HCT116 (cell line): ENCODE data around the gene BACE1-AS. TPM values are rescaled to one million over a fixed set of nuclear protein-coding genes. Genes with fewer than 3 reads are reported as not detected.

ENCODE experiments used
- ATAC-seq: fragments of 200-7000 bp; cut with Tn5 transposase; 2 replicates; pipeline ENCODE4 v1.9.1; 2020; ENCODE audit warnings: mild to moderate bottlenecking, moderate library complexity
- BruUV-seq: library from RNA; stranded (reverse); fragments of 400-500 nt; replicated peaks from 2 replicates; lab custom pipeline; 2021; lab: Mats Ljungman, UMichigan
- CTCF ChIA-PET: fragments of 300-600 bp; sonication (Branson Sonifier 250); formaldehyde crosslinking; loops from one replicate; lab custom pipeline; 2021; ENCODE audit warnings: antibody characterized with exemption; lab: Charles Lee
- POLR2A ChIA-PET: fragments of 300-600, 350-600 bp; sonication (Branson Sonifier 250); formaldehyde crosslinking; loops from one replicate; lab custom pipeline; 2021; ENCODE audit warnings: antibody characterized with exemption; lab: Charles Lee
- RAD21 ChIA-PET, 2 experiments: fragments of 300-600 bp; sonication (Branson Sonifier 250); formaldehyde crosslinking; loops; one replicate each; lab custom pipeline; 2023; ENCODE audit warnings: low total read pairs in 2 of 2; ENCODE audit not compliant: uncharacterized antibody in 2 of 2, unreplicated experiment in 2 of 2, low non-redundant PET in 1 of 2; lab: Charles Lee
- DNase-seq: peaks from one replicate; pipeline ENCODE4 v3.0.0-alpha.2; 2010; ENCODE audit warnings: low read depth, low spot score
- H2AFZ ChIP-seq: fragments of 200-600 bp; shearing (Covaris generic), sonication (generic); 2 replicates; pipeline ENCODE4 v1.6.1; 2017; ENCODE audit warnings: low read depth, mixed run types, mixed read lengths, antibody characterized with exemption, low read length; ENCODE audit not compliant: poor library complexity, severe bottlenecking
- H3K27ac ChIP-seq: 2 replicates; pipeline ENCODE4 v1.5.1; 2012; ENCODE audit warnings: low read depth, low read length
- H3K27me3 ChIP-seq: fragments of 200-600 bp; sonication (generic); 2 replicates; pipeline ENCODE4 v1.6.1; 2016; ENCODE audit warnings: mixed run types, low read length, mixed read lengths; ENCODE audit not compliant: insufficient read depth
- H3K36me3 ChIP-seq, 2 experiments: fragments of 200-500 bp in 1 of 2; fragments of 200-600 bp in 1 of 2; sonication (Bioruptor generic) in 1 of 2; sonication (generic) in 1 of 2; 2 replicates each; pipeline versions ENCODE4 v1.5.1 to v1.6.1; 2014 to 2016; ENCODE audit warnings: low read length in 2 of 2, inconsistent platforms in 1 of 2, mixed read lengths in 1 of 2, mixed run types in 1 of 2; ENCODE audit not compliant: insufficient read depth in 2 of 2, control insufficient read depth in 1 of 2
- H3K4me1 ChIP-seq, 2 experiments: fragments of 200-600 bp in 1 of 2; sonication (generic) in 1 of 2; 2 replicates each; pipeline versions ENCODE4 v1.5.1 to v1.6.1; 2012 to 2017; ENCODE audit warnings: low read length in 2 of 2, inconsistent platforms in 1 of 2, mild to moderate bottlenecking in 1 of 2, mixed read lengths in 1 of 2, mixed run types in 1 of 2, moderate library complexity in 1 of 2; ENCODE audit not compliant: insufficient read depth in 2 of 2, control insufficient read depth in 1 of 2
- H3K4me2 ChIP-seq: fragments of 200-600 bp; sonication (generic); 2 replicates; pipeline ENCODE4 v1.6.1; 2017; ENCODE audit warnings: mixed run types, low read length, mixed read lengths
- H3K4me3 ChIP-seq, 2 experiments: fragments of 200-600 bp in 1 of 2; sonication (generic) in 1 of 2; replicated peaks in 1 of 2; 2 replicates each; pipeline ENCODE4 v1.5.1; 2011 to 2016; ENCODE audit warnings: low read length in 2 of 2, control low read depth in 1 of 2, low read depth in 1 of 2, mild to moderate bottlenecking in 1 of 2, mixed read lengths in 1 of 2, mixed run types in 1 of 2
- H3K79me2 ChIP-seq: fragments of 200-600 bp; sonication (generic); 2 replicates; pipeline ENCODE4 v1.6.1; 2017; ENCODE audit warnings: mild to moderate bottlenecking, mixed run types, low read length, moderate library complexity, mixed read lengths; ENCODE audit not compliant: insufficient read depth
- H3K9ac ChIP-seq: fragments of 200-600 bp; sonication (generic); 2 replicates; pipeline ENCODE4 v1.6.1; 2016; ENCODE audit warnings: low read length, mixed read lengths
- H3K9me2 ChIP-seq: fragments of 200-600 bp; sonication (generic), shearing (Covaris generic); 2 replicates; pipeline ENCODE4 v1.6.1; 2017; ENCODE audit warnings: mixed run types, mild to moderate bottlenecking, moderate library complexity; ENCODE audit not compliant: insufficient read depth
- H3K9me3 ChIP-seq, 2 experiments: fragments of 200-500 bp in 1 of 2; fragments of 200-600 bp in 1 of 2; sonication (Bioruptor generic) in 1 of 2; sonication (generic) in 1 of 2; 2 replicates each; pipeline ENCODE4 v1.6.1; 2014 to 2017; ENCODE audit warnings: low read length in 2 of 2, mixed read lengths in 2 of 2, inconsistent platforms in 1 of 2, low read depth in 1 of 2, mild to moderate bottlenecking in 1 of 2, mixed run types in 1 of 2, moderate library complexity in 1 of 2; ENCODE audit not compliant: control insufficient read depth in 1 of 2, insufficient read depth in 1 of 2
- H4K20me1 ChIP-seq: fragments of 200-600 bp; sonication (generic), shearing (Covaris generic); 2 replicates; pipeline ENCODE4 v1.6.1; 2017; ENCODE audit warnings: mixed run types, mild to moderate bottlenecking, moderate library complexity; ENCODE audit not compliant: insufficient read depth
- CBX3 ChIP-seq: IDR thresholded peaks from 2 replicates; pipeline ENCODE4 v1.6.1; 2012; ENCODE audit warnings: low read depth
- CEBPB ChIP-seq: IDR thresholded peaks from 2 replicates; pipeline ENCODE4 v1.6.1; 2012; ENCODE audit warnings: low read depth
- ELF1 ChIP-seq: IDR thresholded peaks from 2 replicates; pipeline ENCODE4 v1.6.1; 2012; ENCODE audit warnings: low read depth, borderline replicate concordance
- EZH2 ChIP-seq: fragments of 200-600 bp; sonication (generic); IDR thresholded peaks from 2 replicates; pipeline ENCODE4 v1.6.1; 2017; ENCODE audit warnings: antibody characterized with exemption, mixed run types
- EZH2phosphoT487 ChIP-seq: fragments of 200-600 bp; IDR thresholded peaks from 2 replicates; pipeline ENCODE4 v1.6.1; 2018; ENCODE audit warnings: antibody characterized with exemption, borderline replicate concordance
- FOSL1 ChIP-seq: IDR thresholded peaks from 2 replicates; pipeline ENCODE4 v1.6.1; 2012; ENCODE audit warnings: low read depth
- JUND ChIP-seq: IDR thresholded peaks from 2 replicates; pipeline ENCODE4 v1.6.1; 2012
- POLR2AphosphoS5 ChIP-seq: IDR thresholded peaks from 2 replicates; pipeline ENCODE4 v1.6.1; 2011; ENCODE audit warnings: mild to moderate bottlenecking, low read depth, low read length, moderate library complexity
- SP1 ChIP-seq: IDR thresholded peaks from 2 replicates; pipeline ENCODE4 v1.6.1; 2012; ENCODE audit warnings: low read depth
- YY1 ChIP-seq: IDR thresholded peaks from 2 replicates; pipeline ENCODE4 v1.6.1; 2011; ENCODE audit warnings: low read length, low read depth, moderate library complexity, mild to moderate bottlenecking; ENCODE audit not compliant: insufficient replicate concordance; ENCODE audit errors: extremely low read depth
- ZFX ChIP-seq: fragments of 450-650 bp; IDR thresholded peaks from 2 replicates; pipeline ENCODE4 v1.6.1; 2017
- intact Hi-C: fragments of 100-400 bp; cut with micrococcal nuclease; formaldehyde crosslinking; loops from 2 replicates; pipeline ENCODE4 v1.10.0; 2022
- total RNA-seq: library from RNA; stranded (reverse); gene quantifications from one replicate; pipeline ENCODE4 v1.2.1, GENCODE V29; 2021; ENCODE audit not compliant: unreplicated experiment
- TF ChIP-seq, protein P1 (sequence below): IDR thresholded peaks from 2 replicates; pipeline ENCODE4 v1.6.1; 2011; ENCODE audit warnings: mild to moderate bottlenecking, low read length, moderate library complexity; ENCODE audit not compliant: insufficient replicate concordance; ENCODE audit errors: extremely low read depth
- TF ChIP-seq, protein P2 (sequence below): IDR thresholded peaks from 2 replicates; pipeline ENCODE4 v1.6.1; 2012

BACE1-AS gene
- total RNA-seq, 1 experiment from 2014 or later, result 10.2 TPM

DNA sequence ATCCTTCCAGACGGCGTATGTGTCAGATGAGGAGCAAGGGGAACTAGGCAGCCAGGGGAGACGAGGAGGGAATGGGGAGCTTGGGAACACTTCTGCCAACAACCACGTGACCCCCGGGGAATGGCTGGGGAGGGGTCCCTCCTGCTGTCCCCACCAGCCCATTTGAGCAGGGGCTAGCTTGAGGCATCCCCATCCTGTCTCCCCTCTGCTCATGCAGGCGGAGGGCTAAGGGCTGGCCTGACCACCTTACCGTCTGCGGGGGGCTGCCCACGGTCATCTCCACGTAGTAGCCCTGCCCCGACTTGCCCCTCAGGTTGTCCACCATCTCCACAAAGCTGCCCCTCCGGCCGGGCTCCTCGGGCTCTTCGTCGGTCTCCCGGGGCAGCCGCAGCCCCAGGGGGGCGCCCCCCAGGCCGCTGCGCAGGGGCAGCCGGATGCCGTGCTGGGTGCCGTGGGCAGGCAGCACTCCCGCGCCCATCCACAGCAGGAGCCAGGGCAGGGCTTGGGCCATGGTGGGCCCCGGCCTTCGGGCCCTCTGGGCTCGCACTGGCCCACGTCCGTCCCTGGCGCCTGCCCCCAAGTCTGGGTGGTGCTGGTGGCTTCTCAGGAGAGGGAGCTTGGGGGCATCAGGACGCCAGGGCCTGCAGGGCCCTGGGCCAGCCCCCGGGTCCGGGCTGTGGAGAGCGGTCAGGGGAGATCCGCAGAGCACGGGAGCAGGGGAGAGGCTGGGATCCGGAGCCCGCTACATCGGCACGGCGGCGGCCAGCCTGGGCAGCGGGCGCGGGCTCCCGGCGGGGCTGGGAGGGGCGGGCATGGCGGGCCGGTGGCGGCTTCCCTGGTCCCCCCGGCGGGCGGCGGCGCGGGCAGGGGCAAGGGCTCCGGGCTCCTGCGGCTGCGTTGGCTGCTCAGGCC lies 24.4 kb downstream of the BACE1-AS start:
- no TSS peak for BruUV-seq
- TF ChIP-seq FOSL1 (no peak), ZFX (peak; percentile 62)
- TF ChIP-seq, all 23 proteins: peak for 1
- ChIA-PET POLR2A (interaction anchor here (2.0 kb wide), 1 partner anchor 12 kb away, joined by 10 read pairs; the partner anchor contains the start of gene CEP164), RAD21 (interaction anchor here in 1 of 2 experiments (0.5 kb wide), 1 partner anchor 74 kb away, joined by 4 read pairs; no protein-coding TSS in a partner anchor), CTCF (no interaction called here)
- Histone ChIP-seq H3K79me2 (no peaks in the 10 kb centered on the region), H3K27me3 (no peaks in the 10 kb centered on the region), H3K36me3 (no peaks in the 10 kb centered on the region), H3K4me2 (peak overlapping the region; percentile 92), H3K9me2 (no peaks in the 10 kb centered on the region), H2AFZ (no peak overlapping the region), H3K4me1 (peaks cover 7 to 16% of the 10 kb centered on the region in 2 experiments; a peak in 3 of 4 replicates), H3K9ac (peak overlapping the region; percentile 65), H3K27ac (peak overlapping the region; percentile 61; the same call in 1 of the 2 replicates), H3K4me3 (peak overlapping the region; percentile 65 to 68), H4K20me1 (no peaks in the 10 kb centered on the region), H3K9me3 (no peaks in the 10 kb centered on the region)
- DNase-seq, result no peak
- intact Hi-C loops, result loop anchor here (1.0 kb wide), 1 partner anchor 83 kb away; the partner anchor contains the start of genes PCSK7 and RNF214
- ATAC-seq, result peak; percentile 65

DNA sequence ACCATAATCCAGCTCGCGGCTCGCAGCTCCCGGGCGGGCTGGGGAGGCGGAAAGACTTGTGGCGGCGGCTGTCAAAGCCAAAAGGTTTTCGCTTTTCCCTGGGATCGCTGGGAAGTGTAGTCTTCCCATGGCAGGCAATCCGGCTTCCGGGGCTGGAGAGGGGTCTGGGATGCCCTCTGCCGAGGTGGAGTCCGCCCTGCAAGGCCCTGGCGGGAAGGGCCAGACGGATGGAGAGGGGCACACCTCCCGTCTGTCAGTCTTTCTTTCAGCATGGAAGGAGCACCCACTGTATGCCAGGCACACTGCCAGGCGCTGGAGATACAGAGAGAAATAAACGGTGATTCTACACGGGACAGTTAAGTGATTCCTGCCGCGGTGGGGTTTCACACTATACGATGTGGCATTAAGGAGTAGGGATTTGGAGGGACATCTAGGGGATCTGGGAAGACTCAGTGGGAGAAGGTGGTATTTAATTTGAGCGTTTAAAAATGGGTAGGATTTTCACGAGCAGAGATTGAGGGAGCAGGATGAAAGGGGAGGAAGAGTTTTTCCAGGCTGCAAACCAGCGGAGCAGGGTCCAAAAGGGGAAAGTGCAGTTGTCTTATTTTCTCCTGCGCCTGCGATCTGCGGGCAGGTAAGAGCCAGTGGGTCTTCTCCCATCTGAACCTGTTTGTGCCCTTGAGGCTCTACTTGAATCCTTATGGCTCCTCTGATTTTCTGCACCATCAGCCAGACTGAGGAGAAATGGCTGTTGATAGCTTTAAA lies 25.2 kb downstream of the BACE1-AS start, which contains the start of gene BACE1:
Gene BACE1 (minus strand): TSS at position 60 of the 765 bp plus-strand sequence. CDS start 461 bp downstream, outside the sequence.
- peaks cover 7 to 16% of the 10 kb centered on the region in 2 experiments; a peak in 3 of 4 replicates for H3K4me1 ChIP-seq
- H3K27me3 ChIP-seq, result no peaks in the 10 kb centered on the region
- H4K20me1 ChIP-seq, result no peaks in the 10 kb centered on the region
- ChIA-PET RAD21 (no interaction called here), CTCF (no interaction called here), POLR2A (interaction anchor here (2.0 kb wide), 1 partner anchor 11 kb away, joined by 10 read pairs; the partner anchor contains the start of gene CEP164)
- H3K4me2 ChIP-seq, result peak within 1 kb of the TSS; percentile 92
- no peaks in the 10 kb centered on the region for H3K9me3 ChIP-seq
- H3K4me3 ChIP-seq, result peak within 1 kb of the TSS; percentile 65 to 68
- H2AFZ ChIP-seq, result peak within 1 kb of the TSS; percentile 79
- BruUV-seq, result no TSS peak
- H3K9me2 ChIP-seq, result no peaks in the 10 kb centered on the region
- intact Hi-C loops, result loop anchor here (1.0 kb wide), 1 partner anchor 84 kb away; the partner anchor contains the start of genes PCSK7 and RNF214
- peak within 1 kb of the TSS; percentile 61; the same call in 1 of the 2 replicates for H3K27ac ChIP-seq
- DNase-seq (peak; percentile 71), ATAC-seq (peak; percentile 98)
- H3K9ac ChIP-seq, result peak within 1 kb of the TSS; percentile 65
- H3K79me2 ChIP-seq, result no peaks in the 10 kb centered on the region
- H3K36me3 ChIP-seq, result no peaks in the 10 kb centered on the region
- TF ChIP-seq CEBPB (no peak), CBX3 (0 out of 2 replicates have a peak, but pooled peaks have one; percentile 34), YY1 (peak; percentile 56), SP1 (no peak), EZH2phosphoT487 (no peak), ELF1 (peak; percentile 85), POLR2AphosphoS5 (peak; percentile 77), EZH2 (no peak), JUND (no peak)
- TF ChIP-seq, protein P1, sequence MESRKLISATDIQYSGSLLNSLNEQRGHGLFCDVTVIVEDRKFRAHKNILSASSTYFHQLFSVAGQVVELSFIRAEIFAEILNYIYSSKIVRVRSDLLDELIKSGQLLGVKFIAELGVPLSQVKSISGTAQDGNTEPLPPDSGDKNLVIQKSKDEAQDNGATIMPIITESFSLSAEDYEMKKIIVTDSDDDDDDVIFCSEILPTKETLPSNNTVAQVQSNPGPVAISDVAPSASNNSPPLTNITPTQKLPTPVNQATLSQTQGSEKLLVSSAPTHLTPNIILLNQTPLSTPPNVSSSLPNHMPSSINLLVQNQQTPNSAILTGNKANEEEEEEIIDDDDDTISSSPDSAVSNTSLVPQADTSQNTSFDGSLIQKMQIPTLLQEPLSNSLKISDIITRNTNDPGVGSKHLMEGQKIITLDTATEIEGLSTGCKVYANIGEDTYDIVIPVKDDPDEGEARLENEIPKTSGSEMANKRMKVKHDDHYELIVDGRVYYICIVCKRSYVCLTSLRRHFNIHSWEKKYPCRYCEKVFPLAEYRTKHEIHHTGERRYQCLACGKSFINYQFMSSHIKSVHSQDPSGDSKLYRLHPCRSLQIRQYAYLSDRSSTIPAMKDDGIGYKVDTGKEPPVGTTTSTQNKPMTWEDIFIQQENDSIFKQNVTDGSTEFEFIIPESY, result no peak
- TF ChIP-seq, protein P2, sequence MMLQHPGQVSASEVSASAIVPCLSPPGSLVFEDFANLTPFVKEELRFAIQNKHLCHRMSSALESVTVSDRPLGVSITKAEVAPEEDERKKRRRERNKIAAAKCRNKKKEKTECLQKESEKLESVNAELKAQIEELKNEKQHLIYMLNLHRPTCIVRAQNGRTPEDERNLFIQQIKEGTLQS, result no peak
